ENCODE data around the gene ASB7.

DNA sequence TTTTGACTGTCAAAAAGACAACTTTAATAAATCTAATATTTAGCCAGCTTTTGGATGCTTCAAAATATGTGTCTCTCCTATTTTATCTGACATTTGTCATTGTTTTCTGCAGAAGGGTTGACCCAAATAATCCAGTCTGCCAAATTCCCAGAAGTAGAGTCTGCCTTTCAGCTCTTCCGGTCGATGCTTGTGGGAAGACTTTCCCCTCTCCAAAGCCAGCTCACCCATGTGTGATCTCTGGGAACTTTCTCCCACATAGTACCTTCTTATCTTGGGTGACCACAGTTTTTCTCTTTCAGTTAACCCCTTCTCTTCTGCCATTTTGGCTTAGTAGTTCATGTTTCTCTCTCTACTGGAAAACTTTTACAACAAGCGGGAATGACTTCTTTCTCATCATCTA is 94.1 kb downstream of the ASB7 start:
- TF ChIP-seq, protein P1, sequence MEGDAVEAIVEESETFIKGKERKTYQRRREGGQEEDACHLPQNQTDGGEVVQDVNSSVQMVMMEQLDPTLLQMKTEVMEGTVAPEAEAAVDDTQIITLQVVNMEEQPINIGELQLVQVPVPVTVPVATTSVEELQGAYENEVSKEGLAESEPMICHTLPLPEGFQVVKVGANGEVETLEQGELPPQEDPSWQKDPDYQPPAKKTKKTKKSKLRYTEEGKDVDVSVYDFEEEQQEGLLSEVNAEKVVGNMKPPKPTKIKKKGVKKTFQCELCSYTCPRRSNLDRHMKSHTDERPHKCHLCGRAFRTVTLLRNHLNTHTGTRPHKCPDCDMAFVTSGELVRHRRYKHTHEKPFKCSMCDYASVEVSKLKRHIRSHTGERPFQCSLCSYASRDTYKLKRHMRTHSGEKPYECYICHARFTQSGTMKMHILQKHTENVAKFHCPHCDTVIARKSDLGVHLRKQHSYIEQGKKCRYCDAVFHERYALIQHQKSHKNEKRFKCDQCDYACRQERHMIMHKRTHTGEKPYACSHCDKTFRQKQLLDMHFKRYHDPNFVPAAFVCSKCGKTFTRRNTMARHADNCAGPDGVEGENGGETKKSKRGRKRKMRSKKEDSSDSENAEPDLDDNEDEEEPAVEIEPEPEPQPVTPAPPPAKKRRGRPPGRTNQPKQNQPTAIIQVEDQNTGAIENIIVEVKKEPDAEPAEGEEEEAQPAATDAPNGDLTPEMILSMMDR (conservative IDR thresholded peaks at IDR 0.05): no peak
- TF ChIP-seq EZH2 (IDR thresholded peaks at IDR 0.05; ENCODE audit: low read depth): no peak

Measured in PC-9 (cell line).